ENCODE results near the gene CHST8.

GRCh38 chr19:33749619-33750175 lies 127.9 kb downstream of the CHST8 start:
- TF ChIP-seq CTCF (IDR thresholded peaks at IDR 0.05; ENCODE audit: low read length) (no peak), EZH2phosphoT487 (IDR thresholded peaks at IDR 0.05; ENCODE audit: low read length) (no peak)
